Mononuclear cell (primary cell): ENCODE measurements around the gene CCHCR1. TPM values are rescaled to one million over a fixed set of nuclear protein-coding genes. Genes with fewer than 3 reads are reported as not detected.

Experiments used
- H3K27me3 ChIP-seq: 2 replicates; pipeline ENCODE4 v1.6.0; 2011; ENCODE audit warnings: low read length, control low read depth; ENCODE audit not compliant: insufficient read depth
- H3K4me1 ChIP-seq: 2 replicates; pipeline ENCODE4 v1.5.1; 2011; ENCODE audit warnings: mild to moderate bottlenecking, low read length, control low read depth; ENCODE audit not compliant: insufficient read depth
- H3K4me3 ChIP-seq: 2 replicates; pipeline ENCODE4 v1.5.1; 2011; ENCODE audit warnings: mild to moderate bottlenecking, low read length, moderate library complexity
- H3K9me3 ChIP-seq: 2 replicates; pipeline ENCODE4 v1.5.1; 2011; ENCODE audit warnings: low read depth, mild to moderate bottlenecking, control low read depth, low read length
- total RNA-seq: library from RNA; depleted of rRNA; stranded (reverse); fragments of >200 nt; gene quantifications from one replicate; pipeline ENCODE4 v1.2.3, GENCODE V29; 2012

CCHCR1 gene
- total RNA-seq, 1 donor = 4.3 TPM

DNA sequence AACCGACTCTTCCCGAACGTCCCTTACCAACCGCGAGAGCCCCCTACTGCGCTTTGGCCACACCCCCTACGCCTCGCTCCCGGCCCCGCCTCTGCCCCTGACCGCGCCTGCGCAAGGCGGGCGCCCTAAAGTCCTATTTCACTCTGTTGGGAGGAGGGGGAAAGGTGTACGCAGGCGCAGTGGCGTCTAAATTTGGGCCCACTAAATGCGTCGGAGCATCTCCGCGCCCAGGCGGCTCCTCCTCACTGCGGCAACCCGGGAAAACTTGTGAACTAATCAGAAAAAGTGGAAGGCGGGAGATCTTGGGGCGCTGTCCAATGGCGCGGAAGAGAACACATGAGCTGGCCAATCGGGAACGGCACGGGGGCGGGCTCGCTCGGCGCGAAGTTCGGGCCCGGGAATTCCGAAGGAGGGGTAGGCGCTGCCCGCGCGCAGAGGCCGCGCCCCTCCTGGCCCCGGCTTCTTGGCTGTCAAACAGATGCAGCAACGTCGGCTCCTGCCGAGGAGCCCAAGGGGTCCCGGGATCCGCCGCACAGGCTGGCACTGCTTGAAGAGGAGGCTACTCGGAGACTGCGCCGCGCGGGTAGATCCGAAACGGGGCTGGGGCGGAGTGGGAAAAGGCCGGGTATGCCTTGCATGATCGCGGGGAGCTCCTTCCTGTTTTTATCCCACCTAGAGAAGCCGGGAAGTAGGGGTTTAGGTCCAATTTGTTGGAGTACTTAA, 699 bp upstream of the CCHCR1 start, which contains the start of gene TCF19:
TCF19 (plus strand) TSS at position 450 of the 723 bp plus-strand sequence. CDS start 881 bp downstream, outside the sequence.
- Histone ChIP-seq H3K4me1 (peaks cover 18% of the 10 kb centered on the region), H3K4me3 (peak within 1 kb of the TSS; percentile 67)

DNA sequence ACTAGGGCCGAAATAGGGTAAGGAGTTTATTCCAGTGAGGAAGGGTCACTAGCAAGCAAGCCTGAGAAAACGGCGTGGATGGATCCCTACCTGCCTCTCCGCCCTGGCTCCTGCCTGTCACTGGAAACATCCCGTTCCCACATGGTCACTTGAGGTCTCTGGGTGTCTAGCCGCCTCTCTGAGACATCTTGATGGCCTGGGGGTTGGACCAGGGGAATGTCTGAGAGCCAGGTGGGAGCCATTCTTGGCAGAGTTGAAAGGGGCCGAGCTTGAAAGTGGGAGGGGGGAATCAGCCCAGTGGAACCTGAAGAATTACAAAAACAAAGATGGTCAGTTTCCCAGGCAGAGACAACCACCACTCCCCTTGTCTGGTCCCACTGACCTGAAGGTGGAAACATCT, 961 bp downstream of the CCHCR1 start:
- H3K4me1 ChIP-seq = peaks cover 18% of the 10 kb centered on the region
- no peak overlapping the region for H3K4me3 ChIP-seq
- no peaks in the 10 kb centered on the region for H3K27me3 ChIP-seq
- no peaks in the 10 kb centered on the region for H3K9me3 ChIP-seq

More for the DNA sequence above, 699 bp upstream of the CCHCR1 start, which contains the start of gene TCF19:
- Histone ChIP-seq H3K9me3 (no peaks in the 10 kb centered on the region), H3K27me3 (no peaks in the 10 kb centered on the region)

DNA sequence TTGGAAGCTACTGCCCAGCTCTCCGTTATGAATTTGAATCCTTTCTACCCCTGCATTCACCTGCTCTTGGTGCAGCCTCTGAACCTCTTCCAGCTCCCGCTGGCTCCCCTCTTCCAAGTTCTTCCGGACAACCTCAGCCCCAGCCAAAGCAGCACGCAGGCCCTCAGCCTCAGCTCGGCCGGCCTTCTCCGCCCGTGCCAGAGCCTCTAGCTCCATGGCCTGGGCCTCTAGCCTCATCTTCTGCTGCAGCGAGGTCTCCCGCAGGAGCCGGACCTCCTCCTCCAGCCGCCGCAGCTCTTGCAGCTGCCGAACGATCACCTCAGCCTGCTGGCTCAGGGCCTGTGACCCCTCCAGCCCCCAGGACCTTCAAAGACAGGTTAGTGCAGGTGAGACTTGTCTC, 3.2 kb downstream of the CCHCR1 start:
- H3K27me3 ChIP-seq = no peaks in the 10 kb centered on the region

GRCh38 chr6:31152781-31153180, 4.8 kb downstream of the CCHCR1 start:
- no peaks in the 10 kb centered on the region for H3K9me3 ChIP-seq
- no peak overlapping the region for H3K4me3 ChIP-seq
- no peaks in the 10 kb centered on the region for H3K27me3 ChIP-seq
- H3K4me1 ChIP-seq = peaks cover 5% of the 10 kb centered on the region

More for the DNA sequence above, 3.2 kb downstream of the CCHCR1 start:
- H3K9me3 ChIP-seq = no peaks in the 10 kb centered on the region
- H3K4me1 ChIP-seq = peaks cover 14% of the 10 kb centered on the region
- no peak overlapping the region for H3K4me3 ChIP-seq

- Histone ChIP-seq H3K27me3 (no peaks in the 10 kb centered on the region), H3K9me3 (no peaks in the 10 kb centered on the region), H3K4me3 (no peak overlapping the region), H3K4me1 (no peaks in the 10 kb centered on the region)
Measured at GRCh38 chr6:31149827-31150447, 7.7 kb downstream of the CCHCR1 start.

DNA sequence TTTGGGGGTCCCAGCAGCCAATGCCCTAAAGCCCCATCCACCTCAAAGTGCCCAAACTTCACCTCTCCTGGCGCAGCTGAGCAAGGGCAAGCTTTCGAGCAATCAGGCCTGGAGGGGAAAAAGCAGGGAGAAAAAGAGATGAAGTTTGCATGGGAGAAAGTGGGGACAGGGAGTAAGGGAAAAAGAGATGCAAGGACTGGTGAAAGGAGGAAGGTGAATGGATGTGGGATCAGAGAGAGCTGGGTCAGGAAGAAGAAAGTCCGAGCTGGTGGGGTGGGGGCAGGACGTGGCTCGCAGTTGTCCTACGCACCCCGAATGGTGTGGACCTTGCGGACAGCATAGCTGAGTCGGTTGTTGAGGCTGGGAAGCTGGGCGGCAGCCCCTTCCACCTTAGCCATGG, 12.2 kb downstream of the CCHCR1 start:
- Histone ChIP-seq H3K4me1 (no peaks in the 10 kb centered on the region), H3K9me3 (no peaks in the 10 kb centered on the region), H3K4me3 (no peak overlapping the region), H3K27me3 (no peaks in the 10 kb centered on the region)

- H3K9me3 ChIP-seq = no peaks in the 10 kb centered on the region
- no peaks in the 10 kb centered on the region for H3K27me3 ChIP-seq
- H3K4me1 ChIP-seq = no peaks in the 10 kb centered on the region
- no peak overlapping the region for H3K4me3 ChIP-seq
Measured at GRCh38 chr6:31144970-31145340, 12.6 kb downstream of the CCHCR1 start.

DNA sequence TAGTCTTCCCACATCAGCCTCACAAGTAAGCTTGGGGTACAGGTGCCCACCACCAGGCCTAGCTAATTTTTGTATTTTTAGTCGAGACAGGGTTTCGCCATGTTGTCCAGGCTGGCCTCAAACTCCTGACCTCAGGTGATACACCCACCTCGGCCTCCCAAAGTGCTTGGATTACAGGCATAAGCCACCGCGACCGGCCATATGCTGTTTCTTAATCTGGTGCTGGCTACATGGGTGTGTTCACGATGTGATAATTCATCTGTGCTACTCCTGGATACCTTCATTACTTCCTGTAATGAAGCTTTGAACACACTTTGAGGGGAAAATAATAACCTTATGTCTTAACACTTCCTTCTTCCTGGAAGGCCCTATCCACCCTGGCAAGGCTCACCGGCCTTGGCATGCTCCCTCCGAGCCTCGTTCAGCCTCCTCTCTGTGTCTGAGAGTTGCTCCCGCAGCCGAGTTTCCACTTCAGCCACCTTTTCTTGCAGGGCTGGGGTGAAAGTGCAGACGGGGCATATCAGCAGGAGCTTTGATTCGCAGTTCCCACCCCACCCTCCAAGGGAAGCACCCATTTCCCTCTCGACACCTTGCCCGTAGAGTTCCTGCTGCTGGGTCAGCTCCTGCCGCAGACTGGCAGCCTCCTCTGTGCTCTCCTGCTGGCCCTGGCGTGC, 13.2 kb downstream of the CCHCR1 start:
- Histone ChIP-seq H3K9me3 (no peaks in the 10 kb centered on the region), H3K4me1 (no peaks in the 10 kb centered on the region), H3K4me3 (no peak overlapping the region), H3K27me3 (no peaks in the 10 kb centered on the region)

DNA sequence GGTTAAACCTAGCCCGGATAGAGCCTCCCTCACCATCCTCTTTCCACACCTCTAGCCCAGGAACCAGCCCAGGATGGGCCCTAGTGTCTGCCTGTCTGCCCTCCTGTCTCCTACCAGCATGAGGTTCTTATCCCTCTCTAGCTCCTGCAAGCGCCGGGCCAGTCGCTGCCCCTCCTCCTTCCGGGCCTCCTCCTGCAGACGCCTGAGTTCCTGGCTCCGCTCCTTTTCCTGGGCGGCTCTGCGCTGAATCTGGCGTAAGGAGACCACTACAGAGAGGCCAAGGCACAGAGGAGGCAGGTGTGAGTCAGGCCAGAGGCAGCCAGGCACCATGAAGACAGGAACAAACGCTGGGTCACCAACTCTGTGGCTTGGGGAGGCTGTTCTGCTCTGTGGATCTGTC, 14.5 kb downstream of the CCHCR1 start:
- Histone ChIP-seq H3K4me1 (no peaks in the 10 kb centered on the region), H3K4me3 (no peak overlapping the region), H3K27me3 (no peaks in the 10 kb centered on the region), H3K9me3 (no peaks in the 10 kb centered on the region)

DNA sequence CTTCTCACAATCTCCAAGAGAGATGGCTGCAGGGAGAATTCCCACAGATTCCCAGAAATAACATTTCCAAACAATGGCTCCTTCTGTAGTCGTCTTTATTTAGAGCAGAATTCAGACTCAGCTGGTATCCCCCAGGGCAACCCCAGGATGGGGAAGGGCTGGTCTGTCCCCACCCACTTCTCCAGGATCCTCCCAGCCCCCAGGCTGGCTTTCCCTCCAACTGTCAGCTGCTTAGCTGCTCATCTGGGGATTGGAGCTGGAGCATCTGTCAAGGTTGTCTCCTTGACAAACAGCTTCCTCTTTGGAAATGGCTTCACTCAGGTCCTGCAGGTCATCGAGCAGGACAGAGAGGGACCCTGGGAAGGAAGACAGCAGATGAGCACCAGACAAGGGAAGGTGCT, 15.2 kb downstream of the CCHCR1 start:
- Histone ChIP-seq H3K27me3 (no peaks in the 10 kb centered on the region), H3K4me3 (no peak overlapping the region), H3K4me1 (peaks cover 5% of the 10 kb centered on the region), H3K9me3 (no peaks in the 10 kb centered on the region)

DNA sequence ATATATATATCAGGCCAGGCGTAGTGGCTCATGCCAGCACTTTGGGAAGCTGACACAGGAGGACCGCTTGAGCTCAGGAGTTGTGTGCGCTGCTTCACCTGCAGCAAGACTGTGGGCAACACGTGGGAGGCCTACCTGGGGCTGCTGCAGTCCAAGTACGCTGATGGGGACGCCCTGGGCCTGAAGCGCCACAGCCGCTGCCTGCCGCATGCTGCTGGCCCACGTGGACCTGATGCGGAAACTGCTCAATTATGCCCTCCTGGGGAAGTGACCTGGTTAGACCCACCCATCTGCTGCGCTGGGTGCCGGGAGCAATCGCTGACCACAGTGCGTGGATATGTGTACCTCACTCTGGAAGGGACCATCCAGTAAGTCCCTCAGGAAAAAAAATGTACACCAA, 17.0 kb downstream of the CCHCR1 start:
- H3K4me1 ChIP-seq = peaks cover 5% of the 10 kb centered on the region
- H3K9me3 ChIP-seq = no peaks in the 10 kb centered on the region
- no peak overlapping the region for H3K4me3 ChIP-seq
- no peaks in the 10 kb centered on the region for H3K27me3 ChIP-seq

DNA sequence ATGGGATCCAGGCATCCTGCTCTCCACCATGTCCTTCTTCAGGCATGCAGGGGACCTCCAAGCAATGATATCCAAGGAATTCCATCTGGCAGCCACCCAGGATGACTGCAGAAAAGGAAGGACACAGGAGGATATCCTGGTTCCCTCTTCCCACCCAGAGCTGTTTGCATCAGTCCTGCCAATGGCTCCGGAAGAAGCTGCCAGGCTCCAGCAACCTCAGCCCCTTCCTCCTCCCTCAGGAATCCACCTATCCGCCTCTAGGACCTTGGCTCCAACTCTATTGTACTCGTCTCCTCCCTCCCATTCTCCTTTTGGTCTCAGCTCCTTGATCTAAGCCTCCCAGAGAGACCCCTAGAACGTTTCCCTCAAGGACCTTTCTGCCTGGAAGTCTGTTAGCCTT, 18.0 kb downstream of the CCHCR1 start:
- Histone ChIP-seq H3K4me3 (no peak overlapping the region), H3K9me3 (no peaks in the 10 kb centered on the region), H3K4me1 (peaks cover 5% of the 10 kb centered on the region), H3K27me3 (no peaks in the 10 kb centered on the region)

DNA sequence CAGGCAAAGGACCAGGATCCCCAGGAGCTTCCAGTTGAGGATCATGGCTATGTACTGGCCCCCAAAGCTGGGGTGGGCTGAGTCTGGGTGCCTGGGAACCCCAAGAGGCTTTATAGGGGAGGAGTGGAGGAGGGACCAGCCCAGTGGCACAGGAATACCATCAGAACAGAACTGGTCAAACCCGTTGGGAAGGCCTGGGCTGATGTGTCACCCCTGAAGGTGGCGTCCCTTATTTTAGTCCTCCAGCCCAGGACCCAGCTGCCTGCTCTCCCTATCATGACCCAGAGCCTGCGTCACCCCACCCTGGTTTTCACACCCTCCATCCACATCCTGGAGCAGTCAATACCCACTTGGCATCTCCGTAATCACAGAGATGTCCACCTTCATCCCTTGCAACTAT, 18.6 kb downstream of the CCHCR1 start, which contains the start of gene PSORS1C2:
PSORS1C2 (minus strand) TSS at position 85 of the 400 bp plus-strand sequence; CDS start at position 45, 40 bp downstream.
- Histone ChIP-seq H3K4me1 (peaks cover 5% of the 10 kb centered on the region), H3K4me3 (no peak within 1 kb of the TSS), H3K27me3 (no peaks in the 10 kb centered on the region), H3K9me3 (no peaks in the 10 kb centered on the region)

GRCh38 chr6:31135710-31136109, 21.9 kb downstream of the CCHCR1 start:
- H3K4me1 ChIP-seq = peaks cover 5% of the 10 kb centered on the region
- H3K4me3 ChIP-seq = no peak overlapping the region
- H3K9me3 ChIP-seq = no peaks in the 10 kb centered on the region
- H3K27me3 ChIP-seq = no peaks in the 10 kb centered on the region

GRCh38 chr6:31132806-31133205, 24.8 kb downstream of the CCHCR1 start:
- Histone ChIP-seq H3K4me3 (no peak overlapping the region), H3K27me3 (no peaks in the 10 kb centered on the region), H3K9me3 (no peaks in the 10 kb centered on the region), H3K4me1 (peaks cover 3% of the 10 kb centered on the region)
